Left ventricle myocardium inferior (tissue), 1 donor: Measurements from ENCODE around the gene CCSER1. TPM values are rescaled to one million over a fixed set of nuclear protein-coding genes. Genes with fewer than 3 reads are reported as not detected.
"Not testable (repeated sequence)": the region's sequence is repeated elsewhere in the genome, so short reads cannot be mapped to it uniquely, and the experiment has no call there.

Experiments used
- DNase-seq: peaks from one replicate; pipeline ENCODE4 v3.0.0-alpha.2; 2020
- H3K27ac ChIP-seq: fragments of 200-600 bp; replicated peaks from 2 replicates; pipeline ENCODE4 v1.8.0; 2021
- H3K27me3 ChIP-seq: fragments of 200-600 bp; 2 replicates; pipeline ENCODE4 v1.8.0; 2021; ENCODE audit warnings: low read depth
- H3K36me3 ChIP-seq: fragments of 200-600 bp; 2 replicates; pipeline ENCODE4 v1.8.0; 2021
- H3K4me1 ChIP-seq: fragments of 200-600 bp; 2 replicates; pipeline ENCODE4 v1.8.0; 2021
- H3K4me3 ChIP-seq: fragments of 200-600 bp; 2 replicates; pipeline ENCODE4 v1.8.0; 2021; ENCODE audit warnings: mild to moderate bottlenecking, moderate library complexity
- H3K9me3 ChIP-seq: fragments of 200-600 bp; replicated peaks from 2 replicates; pipeline ENCODE4 v1.8.0; 2021
- CTCF ChIP-seq: fragments of 200-600 bp; IDR thresholded peaks from 2 replicates; pipeline ENCODE4 v1.8.0; 2021; ENCODE audit warnings: antibody characterized with exemption, mild to moderate bottlenecking, borderline replicate concordance
- intact Hi-C: fragments of 100-400 bp; cut with micrococcal nuclease; formaldehyde crosslinking; loops from one replicate; pipeline ENCODE4 v1.11.0; 2022
- total RNA-seq: library from RNA; stranded (reverse); fragmentation: NEBNext Ultra II Directional; extraction: Animal tissue kit (Norgen Biotek cat#: 25700); gene quantifications from one replicate; pipeline ENCODE4 v1.2.1, GENCODE V29; 2021
- donor health status: DM: no; HTN: yes; CAD: no; lungs with severe emphysema.

CCSER1 gene
- total RNA-seq, 1 donor from 2014 or later, result 13.2 TPM

GRCh38 chr4:91621446-91621845 lies 1494.3 kb downstream of the CCSER1 start:
- intact Hi-C loops, result no loop called here

GRCh38 chr4:91622925-91623602 lies 1495.9 kb downstream of the CCSER1 start:
- H3K4me3 ChIP-seq, result no peak overlapping the region
- no peak for TF ChIP-seq CTCF
- DNase-seq, result no peak
- H3K36me3 ChIP-seq, result no peaks in the 10 kb centered on the region
- no peaks in the 10 kb centered on the region for H3K9me3 ChIP-seq
- H3K27me3 ChIP-seq, result no peaks in the 10 kb centered on the region
- intact Hi-C loops, result no loop called here
- no peaks in the 10 kb centered on the region for H3K4me1 ChIP-seq
- H3K27ac ChIP-seq, result no peak overlapping the region

More at GRCh38 chr4:91621446-91621845, 1494.3 kb downstream of the CCSER1 start:
- Histone ChIP-seq H3K36me3 (no peaks in the 10 kb centered on the region), H3K4me1 (no peaks in the 10 kb centered on the region), H3K27me3 (no peaks in the 10 kb centered on the region), H3K27ac (no peak overlapping the region), H3K9me3 (peaks cover 11% of the 10 kb centered on the region), H3K4me3 (no peak overlapping the region)
- no peak for TF ChIP-seq CTCF
- no peak for DNase-seq

GRCh38 chr4:91623603-91623967 lies 1496.4 kb downstream of the CCSER1 start:
- H3K9me3 ChIP-seq, H3K4me3 ChIP-seq, H3K4me1 ChIP-seq, H3K27ac ChIP-seq, H3K36me3 ChIP-seq, DNase-seq, intact Hi-C loops, H3K27me3 ChIP-seq: not testable (repeated sequence)

- Histone ChIP-seq H3K4me3 (no peak overlapping the region), H3K9me3 (peaks cover 40% of the 10 kb centered on the region), H3K27me3 (no peaks in the 10 kb centered on the region), H3K36me3 (no peaks in the 10 kb centered on the region), H3K27ac (no peak overlapping the region), H3K4me1 (no peaks in the 10 kb centered on the region)
- intact Hi-C loops, result no loop called here
- TF ChIP-seq CTCF, result no peak
- DNase-seq, result no peak
Measured at GRCh38 chr4:91630054-91630453, 1502.9 kb downstream of the CCSER1 start.

- intact Hi-C loops, result no loop called here
- H3K4me1 ChIP-seq, result no peaks in the 10 kb centered on the region
- H3K27ac ChIP-seq, result no peak overlapping the region
- no peak for DNase-seq
- no peak for TF ChIP-seq CTCF
- no peaks in the 10 kb centered on the region for H3K36me3 ChIP-seq
- H3K9me3 ChIP-seq, result peaks cover 40% of the 10 kb centered on the region
- no peak overlapping the region for H3K4me3 ChIP-seq
- no peaks in the 10 kb centered on the region for H3K27me3 ChIP-seq
Measured at GRCh38 chr4:91630764-91631163, 1503.6 kb downstream of the CCSER1 start.

GRCh38 chr4:91631335-91631734 lies 1504.1 kb downstream of the CCSER1 start:
- no peak for DNase-seq
- Histone ChIP-seq H3K4me3 (no peak overlapping the region), H3K4me1 (no peaks in the 10 kb centered on the region), H3K27ac (no peak overlapping the region), H3K36me3 (no peaks in the 10 kb centered on the region), H3K27me3 (no peaks in the 10 kb centered on the region), H3K9me3 (peaks cover 40% of the 10 kb centered on the region)
- no peak for TF ChIP-seq CTCF
- intact Hi-C loops, result no loop called here
